K562 (cell line): ENCODE measurements around the gene FN3K. TPM values are rescaled to one million over a fixed set of nuclear protein-coding genes. Genes with fewer than 3 reads are reported as not detected.

ENCODE experiments used
- ATAC-seq: fragments of 200-7000 bp; cut with Tn5 transposase; 3 replicates; pipeline ENCODE4 v1.9.1; 2020; ENCODE audit warnings: moderate library complexity
- BruUV-seq: library from RNA; stranded (reverse); fragments of 400-500 nt; replicated peaks from 2 replicates; lab custom pipeline; 2021; lab: Mats Ljungman, UMichigan
- CTCF ChIA-PET: fragments of 300-600 bp; formaldehyde crosslinking; extraction: SDS; loops from one replicate; lab custom pipeline; 2021; ENCODE audit warnings: low intra/inter-chr PET ratio; lab: Yijun Ruan, JAX
- POLR2A ChIA-PET: fragments of 300-600, 350-650 bp; sonication (Branson Sonifier 250); formaldehyde crosslinking; extraction: SDS; loops from one replicate; lab custom pipeline; 2021; ENCODE audit warnings: antibody characterized with exemption, inconsistent platforms; lab: Yijun Ruan, JAX
- DNase-seq, 4 experiments: peaks; one replicate each; pipeline versions ENCODE4 v3.0.0 to v3.0.0-alpha.2; 2011 to 2018; ENCODE audit warnings: low spot score in 3 of 4, mixed read lengths in 3 of 4; ENCODE audit errors: extremely low read depth in 1 of 4
- FAIRE-seq: peaks from 2 replicates; lab custom pipeline; 2011; peaks lifted over from hg19 to GRCh38; lab: Jason Lieb, UNC
- H2AFZ ChIP-seq: 2 replicates; pipeline ENCODE4 v1.6.0; 2011; ENCODE audit warnings: low read depth, low read length, control low read depth, inconsistent platforms
- H3K27ac ChIP-seq: fragments of 200-600 bp; 3 replicates; pipeline ENCODE4 v1.8.0; 2011; ENCODE audit warnings: low read depth, mild to moderate bottlenecking, control low read depth, inconsistent platforms, low read length, moderate library complexity, mixed read lengths; ENCODE audit errors: extremely low read depth
- H3K27me3 ChIP-seq, 2 experiments: fragments of 300-600 bp in 1 of 2; 2 replicates in 1 of 2; 3 replicates in 1 of 2; pipeline versions ENCODE4 v1.6.0 to v1.8.0; 2011; ENCODE audit warnings: inconsistent platforms in 2 of 2, low read length in 2 of 2, mild to moderate bottlenecking in 1 of 2, mixed read lengths in 1 of 2, moderate library complexity in 1 of 2; ENCODE audit not compliant: control insufficient read depth in 2 of 2, insufficient read depth in 2 of 2
- H3K36me3 ChIP-seq: fragments of 300-600 bp; 3 replicates; pipeline ENCODE4 v1.8.0; 2011; ENCODE audit warnings: mild to moderate bottlenecking, low read length, inconsistent platforms; ENCODE audit not compliant: control insufficient read depth, insufficient read depth
- H3K4me1 ChIP-seq, 2 experiments: fragments of 200-600 bp in 1 of 2; replicated peaks in 1 of 2; 2 replicates in 1 of 2; 3 replicates in 1 of 2; pipeline versions ENCODE4 v1.5.1 to v1.8.0; 2011; ENCODE audit warnings: inconsistent platforms in 2 of 2, low read length in 2 of 2, mild to moderate bottlenecking in 1 of 2, mixed read lengths in 1 of 2, moderate library complexity in 1 of 2; ENCODE audit not compliant: control insufficient read depth in 2 of 2, insufficient read depth in 2 of 2
- H3K4me2 ChIP-seq: 2 replicates; pipeline ENCODE4 v1.6.1; 2011; ENCODE audit warnings: low read length, control low read depth, inconsistent platforms, mixed read lengths; ENCODE audit not compliant: insufficient read depth
- H3K4me3 ChIP-seq: fragments of 200-600 bp; sonication (generic), shearing (Covaris generic); 2 replicates; pipeline ENCODE4 v1.5.1; 2016; ENCODE audit warnings: control low read depth, inconsistent platforms
- H3K79me2 ChIP-seq: fragments of 200-600 bp; 3 replicates; pipeline ENCODE4 v1.8.0; 2011; ENCODE audit warnings: low read length, inconsistent platforms; ENCODE audit not compliant: control insufficient read depth, insufficient read depth
- H3K9ac ChIP-seq, 2 experiments: 2 replicates each; pipeline versions ENCODE4 v1.6.0 to v1.6.1; 2011; ENCODE audit warnings: low read depth in 2 of 2, low read length in 2 of 2, control low read depth in 1 of 2, inconsistent platforms in 1 of 2, mild to moderate bottlenecking in 1 of 2, mixed read lengths in 1 of 2; ENCODE audit not compliant: insufficient read depth in 1 of 2
- H3K9me1 ChIP-seq: one replicate; pipeline ENCODE4 v1.6.0; 2011; ENCODE audit warnings: inconsistent platforms, mild to moderate bottlenecking, low read length, moderate library complexity; ENCODE audit not compliant: control insufficient read depth, insufficient read depth
- H3K9me3 ChIP-seq: replicated peaks from 2 replicates; pipeline ENCODE4 v1.5.1; 2011; ENCODE audit warnings: low read depth, low read length, inconsistent platforms; ENCODE audit not compliant: control insufficient read depth, insufficient read depth
- H4K20me1 ChIP-seq: replicated peaks from 2 replicates; pipeline ENCODE4 v1.6.1; 2011; ENCODE audit warnings: low read length, inconsistent platforms, mixed read lengths; ENCODE audit not compliant: control insufficient read depth, insufficient read depth
- CCNT2 ChIP-seq: IDR thresholded peaks from 2 replicates; pipeline ENCODE4 v1.6.1; 2011; ENCODE audit warnings: borderline replicate concordance, low read depth, mild to moderate bottlenecking, moderate library complexity, mixed read lengths, low read length; ENCODE audit not compliant: insufficient read length; ENCODE audit errors: extremely low read depth
- MAFK ChIP-seq: IDR thresholded peaks from 2 replicates; pipeline ENCODE4 v1.6.1; 2011; ENCODE audit warnings: low read length, improper control_type of control experiment
- POLR2G ChIP-seq: fragments of 200-400 bp; formaldehyde crosslinking; IDR thresholded peaks from 2 replicates; pipeline ENCODE4 v1.6.1; 2017; ENCODE audit warnings: low read depth, mild to moderate bottlenecking, antibody characterized with exemption, low read length, moderate library complexity
- ZNF140 ChIP-seq: fragments of 250-450 bp; sonication (Bioruptor Pico); IDR thresholded peaks from 2 replicates; pipeline ENCODE4 v1.8.0; 2021; ENCODE audit warnings: moderate library complexity, mild to moderate bottlenecking, inconsistent platforms
- ZNF584 ChIP-seq: fragments of 200-800 bp; sonication (Bioruptor generic); IDR thresholded peaks from 2 replicates; pipeline ENCODE4 v1.6.1; 2016; ENCODE audit warnings: low read depth, mild to moderate bottlenecking, missing genetic modification characterization, missing compliant biosample characterization
- WGBS: fragments of 100-300 bp; shearing (Covaris generic); methylation state at CpG from one replicate; pipeline ENCODE4 v1.1.6; 2016; ENCODE audit warnings: low coverage, mixed read lengths; ENCODE audit not compliant: insufficient coverage; ENCODE audit errors: missing lambda C conversion rate; 5-methylcytosine and 5-hydroxymethylcytosine counted together
- in situ Hi-C: fragments of 300-500 bp; cut with MboI; formaldehyde crosslinking; loops from 4 replicates; pipeline ENCODE4 v1.15.0; 2018; ENCODE audit warnings: inconsistent platforms, mixed read lengths
- intact Hi-C: fragments of 100-400 bp; cut with micrococcal nuclease; formaldehyde crosslinking; loops from 2 replicates; pipeline ENCODE4 v1.14.2; 2022
- polyA plus RNA-seq, 8 experiments: library from polyadenylated mRNA; depleted of rRNA in 4 of 8; stranded (reverse) in 5 of 8; unstranded in 3 of 8; fragments of >200 nt; fragmentation: Nextera tagmentation in 2 of 8; fragmentation: Illumina TruSeq in 1 of 8; extraction: Ambion mirVana in 2 of 8; extraction: Trizol in 1 of 8; gene quantifications; 2 replicates each; pipeline versions ENCODE4 v1.2.1 to v1.2.3, GENCODE V29; 2011 to 2014; ENCODE audit warnings: inconsistent platforms in 1 of 8, missing spikeins in 1 of 8
- total RNA-seq, 7 experiments: library from RNA; depleted of rRNA in 6 of 7; stranded (reverse); fragments of >200 nt in 6 of 7; fragmentation: Illumina TruSeq in 2 of 7; extraction: Trizol in 2 of 7; gene quantifications; 2 replicates each; pipeline versions ENCODE4 v1.2.1 to v1.2.3, GENCODE V29; 2011 to 2021; ENCODE audit warnings: low replicate concordance in 1 of 7

FN3K gene
- total and polyA plus RNA-seq, 9 of the 15 experiments (the other 6 are each of a cell fraction or from before 2014, with no cell fraction given): 0.08 to 22.7 (median 3.8) TPM

- H2AFZ ChIP-seq: no peak overlapping the region
- no peak overlapping the region for H3K9ac ChIP-seq
- ChIA-PET CTCF (no interaction called here), POLR2A (interaction anchor here (1.0 to 1.2 kb wide), 2 partner anchors 11 to 13 kb away, joined by 3 to 5 read pairs; no protein-coding TSS in a partner anchor)
- FAIRE-seq: no peak
- H3K36me3 ChIP-seq: peaks cover 47% of the 10 kb centered on the region; the same call in 2 of the 3 replicates
- in situ Hi-C loops: no loop called here
- H4K20me1 ChIP-seq: no peaks in the 10 kb centered on the region
- peak; percentile 29; the same call in 1 of the 2 replicates for TF ChIP-seq POLR2G
- TF ChIP-seq ZNF584 (CRISPR knock-in tag): no peak
- no peak for TF ChIP-seq CCNT2
- no peak for TF ChIP-seq MAFK
- TF ChIP-seq ZNF140: no peak
- TF ChIP-seq, all 486 proteins: peak for 1
- no TSS peak for BruUV-seq
- Histone ChIP-seq H3K27me3 (no peaks in the 10 kb centered on the region), H3K4me3 (no peak overlapping the region), H3K9me1 (no peaks in the 10 kb centered on the region), H3K4me1 (peaks cover 0 to 7% of the 10 kb centered on the region in 2 experiments; a peak in 1 of 5 replicates), H3K4me2 (no peak overlapping the region), H3K27ac (no peak overlapping the region), H3K79me2 (no peaks in the 10 kb centered on the region), H3K9me3 (no peaks in the 10 kb centered on the region)
- DNase-seq (no peak), ATAC-seq (no peak)
- intact Hi-C loops: no loop called here
- 98% methylated on average over 10 of the region's 10 CpGs for WGBS
These were observed 9.0 kb upstream of the FN3K start for GRCh38 chr17:82726427-82726826.
